ENCODE results near the gene BUD23.

DNA sequence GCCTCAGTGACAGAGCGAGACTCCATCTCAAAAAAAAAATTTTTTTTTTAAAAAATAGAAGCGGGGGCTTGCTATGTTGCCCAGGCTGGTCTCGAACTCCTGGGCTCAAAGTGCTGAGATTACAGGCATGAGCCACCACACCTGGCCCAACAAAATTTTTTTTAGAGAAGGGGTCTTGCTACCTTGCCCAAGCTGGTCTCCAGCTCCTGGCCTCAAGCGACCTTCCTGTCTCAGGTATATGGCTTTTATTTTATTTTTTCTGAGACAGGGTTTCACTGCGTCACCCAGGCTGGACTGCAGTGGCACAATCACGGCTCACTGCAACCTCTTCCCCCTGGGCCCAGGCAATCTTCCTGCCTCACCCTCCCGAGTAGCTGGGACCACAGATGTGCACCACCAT lies 56.8 kb downstream of the BUD23 start:
- TF ChIP-seq POLR2AphosphoS5 (IDR thresholded peaks at IDR 0.05) (no peak), EP300 (IDR thresholded peaks at IDR 0.05) (no peak)
- TF ChIP-seq, protein P1, sequence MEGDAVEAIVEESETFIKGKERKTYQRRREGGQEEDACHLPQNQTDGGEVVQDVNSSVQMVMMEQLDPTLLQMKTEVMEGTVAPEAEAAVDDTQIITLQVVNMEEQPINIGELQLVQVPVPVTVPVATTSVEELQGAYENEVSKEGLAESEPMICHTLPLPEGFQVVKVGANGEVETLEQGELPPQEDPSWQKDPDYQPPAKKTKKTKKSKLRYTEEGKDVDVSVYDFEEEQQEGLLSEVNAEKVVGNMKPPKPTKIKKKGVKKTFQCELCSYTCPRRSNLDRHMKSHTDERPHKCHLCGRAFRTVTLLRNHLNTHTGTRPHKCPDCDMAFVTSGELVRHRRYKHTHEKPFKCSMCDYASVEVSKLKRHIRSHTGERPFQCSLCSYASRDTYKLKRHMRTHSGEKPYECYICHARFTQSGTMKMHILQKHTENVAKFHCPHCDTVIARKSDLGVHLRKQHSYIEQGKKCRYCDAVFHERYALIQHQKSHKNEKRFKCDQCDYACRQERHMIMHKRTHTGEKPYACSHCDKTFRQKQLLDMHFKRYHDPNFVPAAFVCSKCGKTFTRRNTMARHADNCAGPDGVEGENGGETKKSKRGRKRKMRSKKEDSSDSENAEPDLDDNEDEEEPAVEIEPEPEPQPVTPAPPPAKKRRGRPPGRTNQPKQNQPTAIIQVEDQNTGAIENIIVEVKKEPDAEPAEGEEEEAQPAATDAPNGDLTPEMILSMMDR (IDR thresholded peaks at IDR 0.05), result no peak

Measured in esophagus muscularis mucosa (tissue), 4 donors.